HG02943 (cell line): Measurements from ENCODE around the gene HNRNPH3.

Experiments
- ATAC-seq: cut with Tn5 transposase; IDR thresholded peaks from one replicate; pipeline ENCODE4 v1.9.1; 2021; ENCODE audit warnings: mild to moderate bottlenecking, low read depth, moderate library complexity; ENCODE audit not compliant: unreplicated experiment

HNRNPH3 gene

DNA sequence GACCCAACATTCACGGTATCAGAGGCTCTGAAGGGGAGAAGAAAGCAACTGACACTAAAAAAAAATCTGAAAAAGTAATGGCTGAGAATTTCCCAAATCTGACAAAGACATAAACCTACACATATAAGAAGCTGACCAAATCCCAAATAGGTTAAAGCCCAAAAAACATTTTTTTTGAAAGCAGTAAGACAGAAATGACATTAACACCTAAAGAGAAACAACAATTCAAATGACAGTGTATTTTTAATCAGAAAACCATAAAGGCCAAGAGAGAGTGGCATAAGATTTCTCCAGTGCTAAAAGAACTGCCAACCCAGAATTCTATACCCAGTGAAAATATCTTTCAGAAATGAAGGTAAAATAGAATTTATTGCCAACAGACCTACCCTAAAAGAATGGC, 39.7 kb downstream of the HNRNPH3 start:
- ATAC-seq: no peak

- no peak for ATAC-seq
These were observed 53.9 kb downstream of the HNRNPH3 start for GRCh38 chr10:68385740-68386139.
